ENCODE results near the gene PGGHG.

The PGGHG gene

DNA sequence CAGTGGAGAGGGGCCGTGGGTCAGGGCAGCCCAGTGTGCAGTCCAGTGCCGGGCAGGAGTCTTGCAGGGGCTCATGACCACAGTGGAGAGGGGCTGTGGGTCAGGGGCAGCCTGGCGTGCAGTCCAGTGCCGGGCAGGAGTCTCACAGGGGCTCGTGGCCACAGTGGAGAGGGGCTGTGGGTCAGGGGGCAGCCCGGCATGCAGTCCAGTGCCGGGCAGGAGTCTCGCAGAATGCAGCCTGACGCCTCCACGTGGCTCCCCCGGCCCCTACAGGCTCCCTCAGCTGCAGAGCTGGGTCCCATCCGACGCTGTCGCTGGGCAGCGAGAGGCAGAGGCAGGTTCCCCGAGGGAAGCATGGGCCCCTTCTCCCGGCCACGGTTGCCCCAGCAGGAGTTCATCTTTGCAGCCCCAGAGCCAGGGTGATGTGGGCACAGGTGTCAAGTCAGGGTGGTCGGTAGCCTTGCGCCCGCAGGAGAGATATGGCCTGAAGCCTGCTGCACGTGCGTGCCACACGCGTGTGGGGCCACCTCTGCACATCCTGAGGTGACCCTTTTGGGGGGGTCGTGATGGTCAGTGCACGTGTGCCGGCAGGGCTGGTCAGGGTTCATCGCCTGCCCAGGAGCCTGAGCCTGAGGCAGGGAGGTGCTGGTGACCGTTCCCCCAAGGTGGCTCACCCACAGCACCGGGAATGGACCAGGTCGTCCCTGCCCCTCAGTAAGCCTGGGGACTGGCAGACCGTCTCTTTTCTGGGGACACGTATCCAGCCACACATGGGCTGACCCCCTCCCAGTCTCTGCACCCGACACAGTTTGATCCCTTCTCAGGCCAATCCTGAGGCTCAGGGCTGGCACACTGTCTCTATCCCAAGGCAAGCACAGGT is 7.5 kb downstream of the PGGHG start:
- TF ChIP-seq, protein P1, sequence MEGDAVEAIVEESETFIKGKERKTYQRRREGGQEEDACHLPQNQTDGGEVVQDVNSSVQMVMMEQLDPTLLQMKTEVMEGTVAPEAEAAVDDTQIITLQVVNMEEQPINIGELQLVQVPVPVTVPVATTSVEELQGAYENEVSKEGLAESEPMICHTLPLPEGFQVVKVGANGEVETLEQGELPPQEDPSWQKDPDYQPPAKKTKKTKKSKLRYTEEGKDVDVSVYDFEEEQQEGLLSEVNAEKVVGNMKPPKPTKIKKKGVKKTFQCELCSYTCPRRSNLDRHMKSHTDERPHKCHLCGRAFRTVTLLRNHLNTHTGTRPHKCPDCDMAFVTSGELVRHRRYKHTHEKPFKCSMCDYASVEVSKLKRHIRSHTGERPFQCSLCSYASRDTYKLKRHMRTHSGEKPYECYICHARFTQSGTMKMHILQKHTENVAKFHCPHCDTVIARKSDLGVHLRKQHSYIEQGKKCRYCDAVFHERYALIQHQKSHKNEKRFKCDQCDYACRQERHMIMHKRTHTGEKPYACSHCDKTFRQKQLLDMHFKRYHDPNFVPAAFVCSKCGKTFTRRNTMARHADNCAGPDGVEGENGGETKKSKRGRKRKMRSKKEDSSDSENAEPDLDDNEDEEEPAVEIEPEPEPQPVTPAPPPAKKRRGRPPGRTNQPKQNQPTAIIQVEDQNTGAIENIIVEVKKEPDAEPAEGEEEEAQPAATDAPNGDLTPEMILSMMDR (IDR thresholded peaks at IDR 0.05) = no peak
- H3K4me1 ChIP-seq (ENCODE audit: control insufficient read depth in 1 of 2, insufficient read depth in 1 of 2, low read depth in 1 of 2, low read length in 1 of 2) = no peaks in the 10 kb centered on the region
- H3K36me3 ChIP-seq = peaks cover 34% of the 10 kb centered on the region
- H3K9me3 ChIP-seq = no peaks in the 10 kb centered on the region
- H3K27ac ChIP-seq = peak overlapping the region; percentile 27
- H3K27me3 ChIP-seq = peaks cover 54% of the 10 kb centered on the region
- no peak overlapping the region for H3K4me3 ChIP-seq (ENCODE audit: low read depth in 1 of 2, low read length in 1 of 2)

DNA sequence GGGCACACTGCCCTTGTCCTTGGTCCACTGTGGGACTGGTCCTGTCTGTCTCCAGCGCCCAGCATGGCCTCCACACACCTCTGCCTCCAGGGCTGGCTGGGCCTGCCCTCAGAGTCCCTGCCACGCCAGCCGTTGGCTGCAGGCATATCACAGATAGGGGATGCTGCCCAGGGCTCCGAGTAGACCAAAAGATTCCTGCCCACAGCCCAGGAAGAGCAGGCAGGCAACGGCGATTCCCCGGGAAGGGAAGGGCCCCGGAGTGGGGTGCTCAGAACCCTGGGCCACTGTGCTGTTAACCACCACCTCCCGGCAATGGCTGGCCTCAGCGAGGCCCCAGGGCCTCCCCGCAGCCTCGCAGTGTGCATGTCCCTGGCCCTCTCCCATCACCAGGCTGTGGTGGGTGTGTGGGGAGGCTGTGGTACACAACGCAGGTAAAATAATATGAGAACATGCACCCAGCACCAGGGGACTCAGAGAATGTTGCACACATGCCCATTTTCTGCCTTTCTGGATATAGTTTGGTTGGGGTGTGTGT is 8.2 kb downstream of the PGGHG start:
- H3K27ac ChIP-seq = peak overlapping the region; percentile 27
- TF ChIP-seq, protein P1 (IDR thresholded peaks at IDR 0.05) = no peak
- H3K27me3 ChIP-seq = peaks cover 54% of the 10 kb centered on the region
- H3K36me3 ChIP-seq = peaks cover 28% of the 10 kb centered on the region
- H3K4me1 ChIP-seq (ENCODE audit: control insufficient read depth in 1 of 2, insufficient read depth in 1 of 2, low read depth in 1 of 2, low read length in 1 of 2) = no peaks in the 10 kb centered on the region
- no peaks in the 10 kb centered on the region for H3K9me3 ChIP-seq
- H3K4me3 ChIP-seq (ENCODE audit: low read depth in 1 of 2, low read length in 1 of 2) = no peak overlapping the region

DNA sequence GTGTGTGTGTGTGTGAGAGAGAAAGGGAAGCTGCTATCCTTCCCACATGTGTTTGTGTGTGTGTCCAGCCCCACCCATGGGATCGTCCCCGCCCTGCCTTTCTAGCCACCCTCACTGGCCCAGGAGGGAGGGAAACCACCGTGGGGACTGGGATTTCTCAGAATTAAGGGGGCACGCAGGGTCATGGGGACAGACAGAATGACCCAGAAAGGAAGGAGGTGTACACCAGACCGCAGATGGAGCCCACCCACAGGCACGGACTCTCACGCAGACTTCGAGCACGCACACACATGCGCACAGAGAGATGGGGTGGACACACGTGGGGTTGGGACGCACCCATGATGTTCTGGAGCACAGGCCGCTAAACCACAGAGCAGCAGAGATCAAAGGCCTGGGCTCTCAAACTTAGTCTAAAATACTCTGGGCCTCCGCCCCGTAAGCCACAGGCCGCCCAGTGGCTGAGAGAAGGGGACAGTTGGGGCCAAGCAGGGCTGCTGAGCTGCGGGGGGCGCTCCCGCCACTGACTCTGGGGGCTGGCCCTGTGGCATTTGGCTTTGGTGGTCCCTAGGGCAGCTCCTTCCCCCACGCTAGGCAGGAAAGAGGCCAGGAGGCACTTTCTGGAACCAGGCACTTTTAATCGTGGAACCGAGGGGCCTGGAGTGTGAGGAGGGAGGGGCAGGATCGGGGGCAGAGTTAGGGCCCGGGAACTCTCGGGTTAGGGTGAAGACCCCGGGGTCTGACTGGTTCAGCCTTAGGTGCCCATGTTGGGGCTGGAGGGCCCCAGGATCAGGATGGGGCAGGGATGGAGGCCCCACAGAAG is 8.9 kb downstream of the PGGHG start:
- H3K36me3 ChIP-seq = peaks cover 22% of the 10 kb centered on the region
- no peaks in the 10 kb centered on the region for H3K4me1 ChIP-seq (ENCODE audit: control insufficient read depth in 1 of 2, insufficient read depth in 1 of 2, low read depth in 1 of 2, low read length in 1 of 2)
- H3K9me3 ChIP-seq = no peaks in the 10 kb centered on the region
- TF ChIP-seq, protein P1 (IDR thresholded peaks at IDR 0.05) = no peak
- H3K4me3 ChIP-seq (ENCODE audit: low read depth in 1 of 2, low read length in 1 of 2) = no peak overlapping the region
- peaks cover 54% of the 10 kb centered on the region for H3K27me3 ChIP-seq
- no peak overlapping the region for H3K27ac ChIP-seq

DNA sequence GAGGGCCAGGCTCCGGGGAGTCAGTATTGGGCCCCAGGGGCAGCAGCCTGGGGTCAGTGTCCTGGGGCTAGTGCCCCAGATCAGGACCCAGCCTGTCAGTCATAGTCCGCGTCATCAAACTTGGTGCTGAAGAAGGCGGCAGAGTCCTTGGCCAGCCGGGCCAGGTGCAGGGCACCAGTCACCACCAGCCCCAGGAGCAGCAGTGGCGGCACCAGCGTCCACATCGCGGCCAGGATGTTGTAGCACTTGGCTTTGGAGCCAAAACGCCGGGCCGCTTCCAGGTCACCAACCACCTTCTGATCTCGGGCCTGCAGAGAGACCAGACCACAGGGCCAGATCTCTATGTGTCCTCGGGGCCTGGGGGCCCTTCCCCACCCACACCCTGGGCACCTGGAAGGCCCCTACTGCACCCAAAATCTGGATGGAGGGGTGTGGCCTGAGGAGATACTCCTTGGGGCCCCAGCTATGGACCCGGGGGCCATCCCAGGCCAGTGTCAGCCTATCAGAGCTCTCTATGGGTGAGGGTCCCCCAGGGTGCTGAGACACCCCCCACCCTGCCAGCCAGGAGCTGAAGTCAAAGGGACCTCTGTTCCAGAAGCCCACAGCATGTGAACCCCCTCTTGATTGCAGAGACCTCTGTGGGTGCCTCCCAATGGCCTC is 9.6 kb downstream of the PGGHG start:
- TF ChIP-seq, protein P1 (IDR thresholded peaks at IDR 0.05) = no peak
- Histone ChIP-seq H3K36me3 (peaks cover 14% of the 10 kb centered on the region), H3K27me3 (peaks cover 55% of the 10 kb centered on the region), H3K4me1 (ENCODE audit: control insufficient read depth in 1 of 2, insufficient read depth in 1 of 2, low read depth in 1 of 2, low read length in 1 of 2) (no peaks in the 10 kb centered on the region), H3K4me3 (ENCODE audit: low read depth in 1 of 2, low read length in 1 of 2) (no peak overlapping the region), H3K27ac (no peak overlapping the region), H3K9me3 (no peaks in the 10 kb centered on the region)

Measured in neutrophil (primary cell).